ENCODE measurements around the gene OR1I1. TPM values are rescaled to one million over a fixed set of nuclear protein-coding genes. Genes with fewer than 3 reads are reported as not detected.

OR1I1 gene, protein sequence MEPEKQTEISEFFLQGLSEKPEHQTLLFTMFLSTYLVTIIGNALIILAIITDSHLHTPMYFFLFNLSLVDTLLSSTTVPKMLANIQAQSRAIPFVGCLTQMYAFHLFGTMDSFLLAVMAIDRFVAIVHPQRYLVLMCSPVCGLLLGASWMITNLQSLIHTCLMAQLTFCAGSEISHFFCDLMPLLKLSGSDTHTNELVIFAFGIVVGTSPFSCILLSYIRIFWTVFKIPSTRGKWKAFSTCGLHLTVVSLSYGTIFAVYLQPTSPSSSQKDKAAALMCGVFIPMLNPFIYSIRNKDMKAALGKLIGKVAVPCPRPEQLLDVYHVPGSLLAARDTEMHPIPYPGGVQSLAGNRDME
- not detected in 2 replicates for polyA plus RNA-seq (2011; rRNA removed)
- not detected in 2 replicates for polyA plus RNA-seq (2012; cell fraction: cytosol; rRNA removed)
- polyA plus RNA-seq (2012; cell fraction: nucleus; rRNA removed), result not detected in 2 replicates
- polyA plus RNA-seq (2017; fragmentation: RNase III; extraction: RNeasy Plus Mini Kit Qiagen cat#74134 plus additional on column Dnase treatment), result not detected in 3 replicates
- not detected in 2 replicates for polyA minus RNA-seq (2011; rRNA and poly(A)+ RNA removed)

DNA sequence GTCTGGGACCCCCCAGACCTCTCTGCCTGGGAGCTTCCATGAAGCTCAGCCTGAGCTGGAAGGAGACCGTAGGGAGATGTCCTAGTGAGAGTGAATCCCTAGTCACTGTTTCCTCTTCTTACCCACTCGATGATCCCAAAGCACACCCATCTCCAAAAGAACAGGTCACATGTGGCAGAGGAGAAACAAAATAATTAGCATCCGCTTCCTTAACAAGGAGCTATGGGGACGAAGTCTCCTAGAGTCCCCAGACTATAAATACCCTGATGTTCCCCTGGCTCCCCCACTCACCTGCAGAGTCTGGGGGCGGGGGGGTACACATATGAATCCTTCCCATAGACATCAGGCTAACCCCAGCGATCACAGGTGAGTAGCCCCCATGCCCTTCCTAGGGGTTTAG lies at the start of gene OR1I1:
Gene OR1I1, plus strand, starts transcription at position 301 of the 400 bp plus-strand sequence. CDS start 4,855 bp downstream, outside the sequence.
- no peak for DNase-seq (ENCODE audit: low read depth in 1 of 2, low spot score in 1 of 2)
- H3K4me3 ChIP-seq, result no peak within 1 kb of the TSS
- ChIA-PET POLR2A (no interaction called here), CTCF (interaction anchor here (0.7 to 4.2 kb wide), 4 partner anchors 11 to 56 kb away, joined by 3 to 21 read pairs (median 4); no protein-coding TSS in a partner anchor)
- no peak for FAIRE-seq
- 15% methylated on average over 5 of the region's 6 CpGs for WGBS (ENCODE audit: missing lambda C conversion rate)
- H3K4me1 ChIP-seq, result no peaks in the 10 kb centered on the region
- no peak for TF ChIP-seq FOSB (CRISPR knock-in tag; IDR thresholded peaks at IDR 0.05)
- TF ChIP-seq, protein P1, sequence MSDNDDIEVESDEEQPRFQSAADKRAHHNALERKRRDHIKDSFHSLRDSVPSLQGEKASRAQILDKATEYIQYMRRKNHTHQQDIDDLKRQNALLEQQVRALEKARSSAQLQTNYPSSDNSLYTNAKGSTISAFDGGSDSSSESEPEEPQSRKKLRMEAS (IDR thresholded peaks at IDR 0.05), result no peak
- no peak for TF ChIP-seq EHF (CRISPR knock-in tag; IDR thresholded peaks at IDR 0.05)
- no peak for TF ChIP-seq SREBF2 (IDR thresholded peaks at IDR 0.05)
- TF ChIP-seq, protein P2, sequence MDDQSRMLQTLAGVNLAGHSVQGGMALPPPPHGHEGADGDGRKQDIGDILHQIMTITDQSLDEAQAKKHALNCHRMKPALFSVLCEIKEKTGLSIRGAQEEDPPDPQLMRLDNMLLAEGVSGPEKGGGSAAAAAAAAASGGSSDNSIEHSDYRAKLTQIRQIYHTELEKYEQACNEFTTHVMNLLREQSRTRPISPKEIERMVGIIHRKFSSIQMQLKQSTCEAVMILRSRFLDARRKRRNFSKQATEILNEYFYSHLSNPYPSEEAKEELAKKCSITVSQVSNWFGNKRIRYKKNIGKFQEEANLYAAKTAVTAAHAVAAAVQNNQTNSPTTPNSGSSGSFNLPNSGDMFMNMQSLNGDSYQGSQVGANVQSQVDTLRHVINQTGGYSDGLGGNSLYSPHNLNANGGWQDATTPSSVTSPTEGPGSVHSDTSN (IDR thresholded peaks at IDR 0.05), result no peak
- TF ChIP-seq NPAS2 (CRISPR knock-in tag; IDR thresholded peaks at IDR 0.05; ENCODE audit: borderline replicate concordance), result no peak
- no peak for TF ChIP-seq TFCP2L1 (CRISPR knock-in tag; IDR thresholded peaks at IDR 0.05)
- TF ChIP-seq CHD4 (IDR thresholded peaks at IDR 0.05; ENCODE audit: borderline replicate concordance), result no peak
- TF ChIP-seq CBX2 (IDR thresholded peaks at IDR 0.05; ENCODE audit: borderline replicate concordance, low read depth), result no peak
- TF ChIP-seq, protein P3, sequence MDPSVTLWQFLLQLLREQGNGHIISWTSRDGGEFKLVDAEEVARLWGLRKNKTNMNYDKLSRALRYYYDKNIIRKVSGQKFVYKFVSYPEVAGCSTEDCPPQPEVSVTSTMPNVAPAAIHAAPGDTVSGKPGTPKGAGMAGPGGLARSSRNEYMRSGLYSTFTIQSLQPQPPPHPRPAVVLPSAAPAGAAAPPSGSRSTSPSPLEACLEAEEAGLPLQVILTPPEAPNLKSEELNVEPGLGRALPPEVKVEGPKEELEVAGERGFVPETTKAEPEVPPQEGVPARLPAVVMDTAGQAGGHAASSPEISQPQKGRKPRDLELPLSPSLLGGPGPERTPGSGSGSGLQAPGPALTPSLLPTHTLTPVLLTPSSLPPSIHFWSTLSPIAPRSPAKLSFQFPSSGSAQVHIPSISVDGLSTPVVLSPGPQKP (IDR thresholded peaks at IDR 0.05; ENCODE audit: low read depth, low read length), result no peak
- ATAC-seq, result no peak
- no peak within 1 kb of the TSS for H3K27ac ChIP-seq
- H3K9me3 ChIP-seq, result no peaks in the 10 kb centered on the region
- no peak within 1 kb of the TSS for H3K4me2 ChIP-seq

DNA sequence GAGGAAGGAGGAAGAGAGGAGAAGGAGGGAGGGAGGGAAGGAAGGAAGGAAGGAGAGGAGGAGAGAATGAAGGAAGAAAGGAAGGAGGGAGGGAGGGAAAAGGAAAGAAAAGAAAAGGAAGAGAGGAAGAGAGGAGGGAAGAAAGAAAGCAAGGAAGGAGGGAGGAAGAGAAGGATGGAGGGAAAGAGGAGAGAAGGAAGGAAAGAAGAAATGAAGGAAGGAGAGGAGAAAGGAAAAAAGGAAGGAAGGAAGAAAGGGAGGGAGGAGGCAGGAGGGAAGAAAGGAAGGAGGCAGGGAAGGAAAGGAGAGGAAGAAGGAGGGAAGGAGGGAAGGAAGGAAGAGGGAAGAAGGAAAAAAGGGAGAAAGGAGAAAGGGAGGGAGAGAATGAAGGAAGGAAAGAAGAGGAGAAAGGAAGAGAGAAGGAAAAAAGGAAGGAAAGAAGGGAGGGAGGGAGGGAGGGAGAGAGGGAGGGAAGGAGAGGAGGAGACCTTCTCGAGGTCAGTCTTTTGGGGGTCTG lies 46.2 kb upstream of the OR1I1 start:
- DNase-seq (ENCODE audit: low read depth in 1 of 2, low spot score in 1 of 2), result no peak
- 0% methylated on average over 1 of the region's 1 CpG for WGBS (ENCODE audit: missing lambda C conversion rate)
- H3K4me1 ChIP-seq, result no peaks in the 10 kb centered on the region
- FAIRE-seq, result no peak
- no peak for ATAC-seq
- H3K4me3 ChIP-seq, result no peak overlapping the region
- H3K9me3 ChIP-seq, result no peaks in the 10 kb centered on the region
- no peak overlapping the region for H3K4me2 ChIP-seq
- H3K27ac ChIP-seq, result no peak overlapping the region
- TF ChIP-seq NFE2L2 (conservative IDR thresholded peaks at IDR 0.05; ENCODE audit: low read length), result no peak
- TF ChIP-seq, protein P4, sequence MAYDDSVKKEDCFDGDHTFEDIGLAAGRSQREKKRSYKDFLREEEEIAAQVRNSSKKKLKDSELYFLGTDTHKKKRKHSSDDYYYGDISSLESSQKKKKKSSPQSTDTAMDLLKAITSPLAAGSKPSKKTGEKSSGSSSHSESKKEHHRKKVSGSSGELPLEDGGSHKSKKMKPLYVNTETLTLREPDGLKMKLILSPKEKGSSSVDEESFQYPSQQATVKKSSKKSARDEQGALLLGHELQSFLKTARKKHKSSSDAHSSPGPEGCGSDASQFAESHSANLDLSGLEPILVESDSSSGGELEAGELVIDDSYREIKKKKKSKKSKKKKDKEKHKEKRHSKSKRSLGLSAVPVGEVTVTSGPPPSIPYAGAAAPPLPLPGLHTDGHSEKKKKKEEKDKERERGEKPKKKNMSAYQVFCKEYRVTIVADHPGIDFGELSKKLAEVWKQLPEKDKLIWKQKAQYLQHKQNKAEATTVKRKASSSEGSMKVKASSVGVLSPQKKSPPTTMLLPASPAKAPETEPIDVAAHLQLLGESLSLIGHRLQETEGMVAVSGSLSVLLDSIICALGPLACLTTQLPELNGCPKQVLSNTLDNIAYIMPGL (CRISPR knock-in tag; IDR thresholded peaks at IDR 0.05; ENCODE audit: borderline replicate concordance), result no peak
- TF ChIP-seq RAD21 (conservative IDR thresholded peaks at IDR 0.05 in 1 of 2, IDR thresholded peaks at IDR 0.05 in 1 of 2), result no peak
- TF ChIP-seq, protein P1 (IDR thresholded peaks at IDR 0.05), result no peak
- TF ChIP-seq, protein P5, sequence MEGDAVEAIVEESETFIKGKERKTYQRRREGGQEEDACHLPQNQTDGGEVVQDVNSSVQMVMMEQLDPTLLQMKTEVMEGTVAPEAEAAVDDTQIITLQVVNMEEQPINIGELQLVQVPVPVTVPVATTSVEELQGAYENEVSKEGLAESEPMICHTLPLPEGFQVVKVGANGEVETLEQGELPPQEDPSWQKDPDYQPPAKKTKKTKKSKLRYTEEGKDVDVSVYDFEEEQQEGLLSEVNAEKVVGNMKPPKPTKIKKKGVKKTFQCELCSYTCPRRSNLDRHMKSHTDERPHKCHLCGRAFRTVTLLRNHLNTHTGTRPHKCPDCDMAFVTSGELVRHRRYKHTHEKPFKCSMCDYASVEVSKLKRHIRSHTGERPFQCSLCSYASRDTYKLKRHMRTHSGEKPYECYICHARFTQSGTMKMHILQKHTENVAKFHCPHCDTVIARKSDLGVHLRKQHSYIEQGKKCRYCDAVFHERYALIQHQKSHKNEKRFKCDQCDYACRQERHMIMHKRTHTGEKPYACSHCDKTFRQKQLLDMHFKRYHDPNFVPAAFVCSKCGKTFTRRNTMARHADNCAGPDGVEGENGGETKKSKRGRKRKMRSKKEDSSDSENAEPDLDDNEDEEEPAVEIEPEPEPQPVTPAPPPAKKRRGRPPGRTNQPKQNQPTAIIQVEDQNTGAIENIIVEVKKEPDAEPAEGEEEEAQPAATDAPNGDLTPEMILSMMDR (IDR thresholded peaks at IDR 0.05), result no peak
- TF ChIP-seq RNF2 (IDR thresholded peaks at IDR 0.05; ENCODE audit: borderline replicate concordance, low read depth), result no peak
- no peak for TF ChIP-seq HEYL (CRISPR knock-in tag; IDR thresholded peaks at IDR 0.05)
- TF ChIP-seq HOXA7 (CRISPR knock-in tag; IDR thresholded peaks at IDR 0.05), result no peak
- TF ChIP-seq EHF (CRISPR knock-in tag; IDR thresholded peaks at IDR 0.05), result no peak
- POLR2A ChIA-PET, result no interaction called here
- CTCF ChIA-PET, result no interaction called here

Measured in A549 (cell line).